ENCODE results near the gene OR2T27. TPM values are rescaled to one million over a fixed set of nuclear protein-coding genes. Genes with fewer than 3 reads are reported as not detected.

The OR2T27 gene
- total RNA-seq, 4 donors from 2014 or later, result not detected

DNA sequence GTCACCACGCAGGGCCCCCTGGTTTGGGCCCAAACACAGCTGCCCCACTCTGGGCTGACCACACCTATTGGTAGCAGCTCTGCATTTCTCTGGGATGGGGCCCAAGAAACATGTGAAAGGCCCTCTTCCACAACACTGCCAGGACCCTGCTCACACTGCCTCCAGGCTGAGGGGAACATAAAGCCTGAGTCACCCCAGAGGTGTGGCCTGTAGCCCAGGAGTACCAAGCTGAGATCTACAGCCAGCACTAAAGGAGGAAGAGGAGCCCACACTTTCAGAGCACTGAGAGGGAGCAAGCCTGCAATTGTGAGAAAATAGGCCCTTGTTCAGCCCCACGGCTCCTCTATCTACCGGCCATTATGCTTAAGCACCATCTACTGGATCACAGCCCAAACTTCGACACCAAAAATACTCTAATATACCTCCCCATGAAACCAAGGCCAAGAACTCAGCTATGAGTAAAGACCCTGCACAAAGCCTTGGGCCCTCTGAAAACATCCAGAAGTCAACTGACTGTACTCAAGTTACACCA, 43.4 kb downstream of the OR2T27 start:
- no peak for TF ChIP-seq POLR2A (IDR thresholded peaks at IDR 0.05)
- TF ChIP-seq, protein P1, sequence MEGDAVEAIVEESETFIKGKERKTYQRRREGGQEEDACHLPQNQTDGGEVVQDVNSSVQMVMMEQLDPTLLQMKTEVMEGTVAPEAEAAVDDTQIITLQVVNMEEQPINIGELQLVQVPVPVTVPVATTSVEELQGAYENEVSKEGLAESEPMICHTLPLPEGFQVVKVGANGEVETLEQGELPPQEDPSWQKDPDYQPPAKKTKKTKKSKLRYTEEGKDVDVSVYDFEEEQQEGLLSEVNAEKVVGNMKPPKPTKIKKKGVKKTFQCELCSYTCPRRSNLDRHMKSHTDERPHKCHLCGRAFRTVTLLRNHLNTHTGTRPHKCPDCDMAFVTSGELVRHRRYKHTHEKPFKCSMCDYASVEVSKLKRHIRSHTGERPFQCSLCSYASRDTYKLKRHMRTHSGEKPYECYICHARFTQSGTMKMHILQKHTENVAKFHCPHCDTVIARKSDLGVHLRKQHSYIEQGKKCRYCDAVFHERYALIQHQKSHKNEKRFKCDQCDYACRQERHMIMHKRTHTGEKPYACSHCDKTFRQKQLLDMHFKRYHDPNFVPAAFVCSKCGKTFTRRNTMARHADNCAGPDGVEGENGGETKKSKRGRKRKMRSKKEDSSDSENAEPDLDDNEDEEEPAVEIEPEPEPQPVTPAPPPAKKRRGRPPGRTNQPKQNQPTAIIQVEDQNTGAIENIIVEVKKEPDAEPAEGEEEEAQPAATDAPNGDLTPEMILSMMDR (IDR thresholded peaks at IDR 0.05), result no peak
- DNase-seq (ENCODE audit: low spot score in 2 of 2), result no peak
- no peak overlapping the region for H3K4me3 ChIP-seq (ENCODE audit: low read depth, poor library complexity, severe bottlenecking)
- intact Hi-C loops (cut with DNase I; ENCODE audit: low total_unique reads), result no loop called here
- 86 to 87% methylated on average over 4 of the region's 4 CpGs for WGBS, 2 donors

DNA sequence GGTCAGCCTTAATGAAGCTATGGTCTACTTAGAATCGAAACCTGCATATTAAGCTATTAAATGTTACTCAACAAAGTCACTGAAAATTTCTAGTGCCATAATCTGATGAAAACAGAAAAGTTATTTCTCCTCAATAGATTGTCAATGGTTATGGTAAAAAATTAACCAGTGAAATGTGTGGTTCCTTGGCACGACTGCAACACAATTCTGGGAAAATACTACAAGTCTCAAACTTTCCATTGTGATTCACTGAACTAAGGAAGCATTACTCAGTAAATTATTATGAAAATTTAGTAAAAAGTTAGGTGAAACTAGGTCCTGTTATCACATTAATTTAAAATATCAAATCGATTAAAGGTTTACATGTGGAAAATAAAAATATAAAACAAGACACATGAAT, 45.0 kb downstream of the OR2T27 start:
- WGBS, 2 donors, result 46 to 49% methylated on average over 3 of the region's 3 CpGs
- intact Hi-C loops (cut with DNase I; ENCODE audit: low total_unique reads), result no loop called here
- no peak for TF ChIP-seq POLR2A (IDR thresholded peaks at IDR 0.05)
- TF ChIP-seq, protein P1 (IDR thresholded peaks at IDR 0.05), result no peak
- H3K4me3 ChIP-seq (ENCODE audit: low read depth, poor library complexity, severe bottlenecking), result no peak overlapping the region
- no peak for DNase-seq (ENCODE audit: low spot score in 2 of 2)

Other genes starting within 250 kb of the OR2T27 start
- gene OR2T2, start 209.9 kb downstream of the OR2T27 start, total RNA-seq, result not detected
- gene OR2T3, start 182.2 kb downstream of the OR2T27 start, total RNA-seq, result not detected
- gene OR2T5, start 166.9 kb downstream of the OR2T27 start, total RNA-seq, result not detected
- not detected for gene OR2G6, start 147.5 kb downstream of the OR2T27 start, total RNA-seq
- gene OR2T29, start 92.8 kb downstream of the OR2T27 start, total RNA-seq, result under 1 TPM in 1 of 4 donors, not detected in 3; 0.49 TPM
- not detected for gene OR2T34, start 80.8 kb downstream of the OR2T27 start, total RNA-seq
- not detected for gene OR2T10, start 57.8 kb downstream of the OR2T27 start, total RNA-seq
- under 1 TPM in 1 of 4 donors, not detected in 3; 0.57 TPM for gene OR2T11, start 20.4 kb downstream of the OR2T27 start, total RNA-seq
- under 1 TPM in 1 of 4 donors, not detected in 3; 0.30 TPM for gene OR2T35, start 10.2 kb downstream of the OR2T27 start, total RNA-seq
- gene OR14I1, start 47.2 kb upstream of the OR2T27 start, total RNA-seq, result not detected
- not detected for gene LYPD8, start 100.2 kb upstream of the OR2T27 start, total RNA-seq
- 10 to 100 TPM; 31.4 to 45.4 (median 33.9) TPM for gene SH3BP5L, start 170.4 kb upstream of the OR2T27 start, total RNA-seq
- 10 to 100 TPM; 34.7 to 50.4 (median 42.6) TPM for gene ZNF672, start 182.7 kb upstream of the OR2T27 start, total RNA-seq
- 10 to 100 TPM; 46.3 to 90.2 (median 65.2) TPM for gene ZNF692, start 203.6 kb upstream of the OR2T27 start, total RNA-seq

Measured in lower leg skin (tissue), 4 donors.